HEK293 (cell line): ENCODE measurements around the gene ZNF219.

ENCODE experiments used
- ELK4 ChIP-seq: IDR thresholded peaks from 2 replicates; pipeline ENCODE4 v1.6.1; 2011; ENCODE audit warnings: mild to moderate bottlenecking, low read depth, low read length, borderline replicate concordance
- IKZF3 ChIP-seq: fragments of 450-650 bp; IDR thresholded peaks from 2 replicates; pipeline ENCODE4 v1.5.0; 2018; ENCODE audit warnings: missing biosample characterization, mild to moderate bottlenecking, missing genetic modification characterization, moderate library complexity
- PBX3 ChIP-seq: sonication (generic); formaldehyde crosslinking; IDR thresholded peaks from 2 replicates; pipeline ENCODE4 v1.8.1; 2022; ENCODE audit warnings: mild to moderate bottlenecking, moderate library complexity, missing genetic modification reagents
- TRIM28 ChIP-seq: IDR thresholded peaks from 2 replicates; pipeline ENCODE4 v1.6.1; 2011; ENCODE audit warnings: low read length, control low read depth, borderline replicate concordance
- TSHZ1 ChIP-seq: fragments of 450-650 bp; formaldehyde crosslinking; IDR thresholded peaks from 2 replicates; pipeline ENCODE4 v1.5.1; 2016; ENCODE audit warnings: missing biosample characterization, missing genetic modification characterization, borderline replicate concordance
- ZBTB1 ChIP-seq: fragments of 450-650 bp; formaldehyde crosslinking; IDR thresholded peaks from 2 replicates; pipeline ENCODE4 v1.5.1; 2016; ENCODE audit warnings: missing biosample characterization, missing genetic modification characterization
- ZBTB17 ChIP-seq: fragments of 450-650 bp; formaldehyde crosslinking; IDR thresholded peaks from 2 replicates; pipeline ENCODE4 v1.5.1; 2016; ENCODE audit warnings: missing biosample characterization, missing genetic modification characterization
- ZBTB6 ChIP-seq: fragments of 450-650 bp; formaldehyde crosslinking; IDR thresholded peaks from 2 replicates; pipeline ENCODE4 v1.5.1; 2017; ENCODE audit warnings: missing biosample characterization, missing genetic modification characterization
- ZEB2 ChIP-seq: fragments of 450-650 bp; formaldehyde crosslinking; IDR thresholded peaks from 2 replicates; pipeline ENCODE4 v1.5.1; 2016; ENCODE audit warnings: missing biosample characterization, missing genetic modification characterization
- ZFP69B ChIP-seq: fragments of 450-650 bp; formaldehyde crosslinking; IDR thresholded peaks from 2 replicates; pipeline ENCODE4 v1.5.1; 2016; ENCODE audit warnings: missing biosample characterization, missing genetic modification characterization
- ZNF10 ChIP-seq: fragments of 450-650 bp; formaldehyde crosslinking; IDR thresholded peaks from 2 replicates; pipeline ENCODE4 v1.5.1; 2017; ENCODE audit warnings: missing biosample characterization, missing genetic modification characterization
- ZNF133 ChIP-seq: fragments of 450-650 bp; formaldehyde crosslinking; IDR thresholded peaks from 2 replicates; pipeline ENCODE4 v1.5.1; 2016; ENCODE audit warnings: missing biosample characterization, missing genetic modification characterization
- ZNF157 ChIP-seq: fragments of 450-650 bp; formaldehyde crosslinking; IDR thresholded peaks from 2 replicates; pipeline ENCODE4 v1.5.1; 2016; ENCODE audit warnings: missing biosample characterization, missing genetic modification characterization
- ZNF18 ChIP-seq: fragments of 450-650 bp; formaldehyde crosslinking; IDR thresholded peaks from 2 replicates; pipeline ENCODE4 v1.5.1; 2016; ENCODE audit warnings: missing biosample characterization, missing genetic modification characterization
- ZNF211 ChIP-seq: fragments of 450-650 bp; formaldehyde crosslinking; IDR thresholded peaks from 2 replicates; pipeline ENCODE4 v1.5.1; 2016; ENCODE audit warnings: low read depth, missing biosample characterization, missing genetic modification characterization
- ZNF223 ChIP-seq: fragments of 450-650 bp; formaldehyde crosslinking; IDR thresholded peaks from 2 replicates; pipeline ENCODE4 v1.5.1; 2016; ENCODE audit warnings: missing biosample characterization, missing genetic modification characterization
- ZNF26 ChIP-seq: fragments of 450-650 bp; formaldehyde crosslinking; IDR thresholded peaks from 2 replicates; pipeline ENCODE4 v1.5.1; 2016; ENCODE audit warnings: missing biosample characterization, missing genetic modification characterization
- ZNF280C ChIP-seq: fragments of 450-650 bp; formaldehyde crosslinking; IDR thresholded peaks from 2 replicates; pipeline ENCODE4 v1.5.1; 2016; ENCODE audit warnings: missing biosample characterization, missing genetic modification characterization
- ZNF521 ChIP-seq: fragments of 450-650 bp; formaldehyde crosslinking; IDR thresholded peaks from 2 replicates; pipeline ENCODE4 v1.5.1; 2017; ENCODE audit warnings: missing biosample characterization, mild to moderate bottlenecking, missing genetic modification characterization
- ZNF561 ChIP-seq: fragments of 450-650 bp; IDR thresholded peaks from 2 replicates; pipeline ENCODE4 v1.5.1; 2018; ENCODE audit warnings: missing biosample characterization, missing genetic modification characterization, borderline replicate concordance
- ZNF645 ChIP-seq: fragments of 450-650 bp; formaldehyde crosslinking; IDR thresholded peaks from 2 replicates; pipeline ENCODE4; 2016; ENCODE audit warnings: missing biosample characterization, missing genetic modification characterization
- ZNF777 ChIP-seq: fragments of 450-650 bp; formaldehyde crosslinking; IDR thresholded peaks from 2 replicates; pipeline ENCODE4 v1.5.1; 2017; ENCODE audit warnings: missing biosample characterization, missing genetic modification characterization, borderline replicate concordance
- ZSCAN18 ChIP-seq: fragments of 450-650 bp; formaldehyde crosslinking; IDR thresholded peaks from 2 replicates; pipeline ENCODE4 v1.5.1; 2016; ENCODE audit warnings: missing biosample characterization, missing genetic modification characterization
- ZSCAN30 ChIP-seq: fragments of 450-650 bp; IDR thresholded peaks from 2 replicates; pipeline ENCODE4 v1.5.1; 2018; ENCODE audit warnings: missing biosample characterization, mild to moderate bottlenecking, missing genetic modification characterization, moderate library complexity

Gene ZNF219

GRCh38 chr14:21104448-21105060 is 6.1 kb upstream of the ZNF219 start (continued):
- no peak for TF ChIP-seq ELK4
- TF ChIP-seq ZNF18 = peak; percentile 81
- peak; percentile 60 for TF ChIP-seq ZBTB17 (tag by site-specific recombination)
- TF ChIP-seq ZNF26 (tag by site-specific recombination) = no peak
- TF ChIP-seq ZNF280C = no peak
- no peak for TF ChIP-seq ZNF133 (tag by site-specific recombination)
- TF ChIP-seq ZEB2 (tag by site-specific recombination) = no peak; the same call in 1 of the 2 replicates
- no peak for TF ChIP-seq TSHZ1 (tag by site-specific recombination)
- no peak for TF ChIP-seq ZSCAN18
- no peak for TF ChIP-seq ZBTB6 (tag by site-specific recombination)
- TF ChIP-seq ZNF561 (tag by site-specific recombination) = no peak
- no peak for TF ChIP-seq ZFP69B
- TF ChIP-seq ZNF157 (tag by site-specific recombination) = no peak
- TF ChIP-seq ZNF645 (tag by site-specific recombination) = no peak
- no peak for TF ChIP-seq ZNF223 (tag by site-specific recombination)
- no peak for TF ChIP-seq ZNF521
- TF ChIP-seq PBX3 = no peak
- TF ChIP-seq ZNF10 (tag by site-specific recombination) = 0 out of 2 replicates have a peak, but pooled peaks have one; percentile 16
- peak; percentile 9; the same call in 1 of the 2 replicates for TF ChIP-seq ZSCAN30
- no peak for TF ChIP-seq ZNF211 (tag by site-specific recombination)
- TF ChIP-seq TRIM28 = 0 out of 2 replicates have a peak, but pooled peaks have one; percentile 48
- no peak for TF ChIP-seq ZNF777
- peak; percentile 89 for TF ChIP-seq IKZF3
- TF ChIP-seq ZBTB1 = no peak
